Coronary artery (tissue), 2 donors: Measurements from ENCODE around the gene UPK1B.
"Not testable (repeated sequence)": the region's sequence is repeated elsewhere in the genome, so short reads cannot be mapped to it uniquely, and the experiment has no call there.

Experiments
- DNase-seq: peaks from one replicate; pipeline ENCODE4 v3.0.0-alpha.2; 2017; ENCODE audit warnings: low spot score
- H3K27ac ChIP-seq, 2 donors: fragments of 200-600 bp; sonication (generic); one replicate each; pipeline ENCODE4 v1.5.1; 2016 to 2019
- H3K4me3 ChIP-seq: fragments of 200-600 bp; sonication (generic); 2 replicates; pipeline ENCODE4 v1.5.1; 2016; ENCODE audit warnings: mild to moderate bottlenecking, moderate library complexity
- CTCF ChIP-seq: fragments of 200-600 bp; sonication (generic); IDR thresholded peaks from one replicate; pipeline ENCODE4 v1.5.1; 2019; ENCODE audit warnings: antibody characterized with exemption

The UPK1B gene

GRCh38 chr3:119173325-119173724, at the start of gene UPK1B:
TSS of gene UPK1B (plus strand) at chr3:119173598. CDS start at chr3:119186742, 13,144 bp downstream.
- no peak for TF ChIP-seq CTCF
- Histone ChIP-seq H3K4me3 (no peak within 1 kb of the TSS), H3K27ac (no peak within 1 kb of the TSS)
- no peak for DNase-seq

- Histone ChIP-seq H3K4me3 (no peak overlapping the region), H3K27ac (no peak overlapping the region)
- no peak for DNase-seq
- no peak for TF ChIP-seq CTCF
Measured at GRCh38 chr3:119125342-119125741, 48.1 kb upstream of the UPK1B start.

GRCh38 chr3:119125742-119126504, 47.5 kb upstream of the UPK1B start:
- H3K27ac ChIP-seq, result no peak overlapping the region
- no peak overlapping the region for H3K4me3 ChIP-seq
- DNase-seq, result no peak
- no peak for TF ChIP-seq CTCF

GRCh38 chr3:119130291-119130690, 43.1 kb upstream of the UPK1B start:
- H3K27ac ChIP-seq, DNase-seq, H3K4me3 ChIP-seq: not testable (repeated sequence)

- not testable (repeated sequence) for DNase-seq, H3K4me3 ChIP-seq, H3K27ac ChIP-seq
Measured at GRCh38 chr3:119132291-119132690, 41.1 kb upstream of the UPK1B start.

- H3K27ac ChIP-seq, result not testable (repeated sequence)
Measured at GRCh38 chr3:119139360-119139759, 34.0 kb upstream of the UPK1B start.

GRCh38 chr3:119140466-119140865, 32.9 kb upstream of the UPK1B start:
- no peak for TF ChIP-seq CTCF
- DNase-seq, result no peak
- H3K27ac ChIP-seq, result no peak overlapping the region
- H3K4me3 ChIP-seq, result no peak overlapping the region

More at GRCh38 chr3:119139360-119139759, 34.0 kb upstream of the UPK1B start:
- not testable (repeated sequence) for H3K4me3 ChIP-seq, DNase-seq

GRCh38 chr3:119145128-119145499, 28.3 kb upstream of the UPK1B start:
- Histone ChIP-seq H3K27ac (no peak overlapping the region), H3K4me3 (no peak overlapping the region)
- TF ChIP-seq CTCF, result no peak
- no peak for DNase-seq
